ENCODE results near the gene SYTL3.
A peak's percentile ranks its signal among the peaks of the same experiment; 100 is the strongest.
"Not testable (repeated sequence)": the region's sequence is repeated elsewhere in the genome, so short reads cannot be mapped to it uniquely, and the experiment has no call there.

Gene SYTL3

GRCh38 chr6:158647501-158647900 lies 2.4 kb upstream of the SYTL3 start:
- Histone ChIP-seq H3K4me2 (ENCODE audit: low read length) (no peak overlapping the region), H3K9me3 (ENCODE audit: control insufficient read depth, low read length) (no peaks in the 10 kb centered on the region), H3K9ac (no peak overlapping the region), H3K79me2 (no peaks in the 10 kb centered on the region), H3K4me3 (ENCODE audit: low read depth, low read length) (no peak overlapping the region), H3K27me3 (ENCODE audit: control insufficient read depth, insufficient read depth, low read length) (no peaks in the 10 kb centered on the region), H2AFZ (no peak overlapping the region), H3K4me1 (peaks cover 19% of the 10 kb centered on the region), H3K27ac (no peak overlapping the region), H3K36me3 (ENCODE audit: control insufficient read depth, insufficient read depth, low read length) (no peaks in the 10 kb centered on the region)
- TF ChIP-seq, protein P1, sequence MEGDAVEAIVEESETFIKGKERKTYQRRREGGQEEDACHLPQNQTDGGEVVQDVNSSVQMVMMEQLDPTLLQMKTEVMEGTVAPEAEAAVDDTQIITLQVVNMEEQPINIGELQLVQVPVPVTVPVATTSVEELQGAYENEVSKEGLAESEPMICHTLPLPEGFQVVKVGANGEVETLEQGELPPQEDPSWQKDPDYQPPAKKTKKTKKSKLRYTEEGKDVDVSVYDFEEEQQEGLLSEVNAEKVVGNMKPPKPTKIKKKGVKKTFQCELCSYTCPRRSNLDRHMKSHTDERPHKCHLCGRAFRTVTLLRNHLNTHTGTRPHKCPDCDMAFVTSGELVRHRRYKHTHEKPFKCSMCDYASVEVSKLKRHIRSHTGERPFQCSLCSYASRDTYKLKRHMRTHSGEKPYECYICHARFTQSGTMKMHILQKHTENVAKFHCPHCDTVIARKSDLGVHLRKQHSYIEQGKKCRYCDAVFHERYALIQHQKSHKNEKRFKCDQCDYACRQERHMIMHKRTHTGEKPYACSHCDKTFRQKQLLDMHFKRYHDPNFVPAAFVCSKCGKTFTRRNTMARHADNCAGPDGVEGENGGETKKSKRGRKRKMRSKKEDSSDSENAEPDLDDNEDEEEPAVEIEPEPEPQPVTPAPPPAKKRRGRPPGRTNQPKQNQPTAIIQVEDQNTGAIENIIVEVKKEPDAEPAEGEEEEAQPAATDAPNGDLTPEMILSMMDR (IDR thresholded peaks at IDR 0.05), result no peak

DNA sequence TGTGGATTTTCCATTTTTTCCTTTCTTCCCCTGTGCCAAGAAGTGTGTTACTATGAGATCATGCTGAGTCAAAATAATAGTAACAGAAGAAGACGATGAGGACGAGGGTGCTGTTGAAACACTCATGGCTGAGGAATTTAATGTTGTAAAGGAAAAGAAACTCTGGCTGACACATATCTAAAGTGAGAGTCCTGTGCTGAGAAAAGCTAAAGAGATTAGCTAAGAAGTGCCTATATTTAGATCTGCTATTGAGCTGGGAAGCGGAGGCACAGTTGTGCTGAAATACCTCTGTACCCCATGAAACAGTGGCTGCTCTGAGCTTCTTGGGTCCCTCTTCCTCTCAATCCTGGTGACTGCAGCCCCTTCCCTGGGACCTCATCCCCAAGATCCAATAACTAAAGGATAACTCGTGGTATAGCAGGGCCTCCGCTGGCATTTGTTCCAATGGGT lies 1.1 kb upstream of the SYTL3 start:
- H2AFZ ChIP-seq, result no peak overlapping the region
- H3K79me2 ChIP-seq, result no peaks in the 10 kb centered on the region
- peaks cover 9% of the 10 kb centered on the region for H3K4me1 ChIP-seq
- no peaks in the 10 kb centered on the region for H3K36me3 ChIP-seq (ENCODE audit: control insufficient read depth, insufficient read depth, low read length)
- no peak overlapping the region for H3K4me3 ChIP-seq (ENCODE audit: low read depth, low read length)
- no peaks in the 10 kb centered on the region for H3K9me3 ChIP-seq (ENCODE audit: control insufficient read depth, low read length)
- H3K27ac ChIP-seq, result no peak overlapping the region
- H3K27me3 ChIP-seq (ENCODE audit: control insufficient read depth, insufficient read depth, low read length), result no peaks in the 10 kb centered on the region
- no peak overlapping the region for H3K9ac ChIP-seq
- no peak overlapping the region for H3K4me2 ChIP-seq (ENCODE audit: low read length)
- TF ChIP-seq, protein P1 (IDR thresholded peaks at IDR 0.05), result no peak

DNA sequence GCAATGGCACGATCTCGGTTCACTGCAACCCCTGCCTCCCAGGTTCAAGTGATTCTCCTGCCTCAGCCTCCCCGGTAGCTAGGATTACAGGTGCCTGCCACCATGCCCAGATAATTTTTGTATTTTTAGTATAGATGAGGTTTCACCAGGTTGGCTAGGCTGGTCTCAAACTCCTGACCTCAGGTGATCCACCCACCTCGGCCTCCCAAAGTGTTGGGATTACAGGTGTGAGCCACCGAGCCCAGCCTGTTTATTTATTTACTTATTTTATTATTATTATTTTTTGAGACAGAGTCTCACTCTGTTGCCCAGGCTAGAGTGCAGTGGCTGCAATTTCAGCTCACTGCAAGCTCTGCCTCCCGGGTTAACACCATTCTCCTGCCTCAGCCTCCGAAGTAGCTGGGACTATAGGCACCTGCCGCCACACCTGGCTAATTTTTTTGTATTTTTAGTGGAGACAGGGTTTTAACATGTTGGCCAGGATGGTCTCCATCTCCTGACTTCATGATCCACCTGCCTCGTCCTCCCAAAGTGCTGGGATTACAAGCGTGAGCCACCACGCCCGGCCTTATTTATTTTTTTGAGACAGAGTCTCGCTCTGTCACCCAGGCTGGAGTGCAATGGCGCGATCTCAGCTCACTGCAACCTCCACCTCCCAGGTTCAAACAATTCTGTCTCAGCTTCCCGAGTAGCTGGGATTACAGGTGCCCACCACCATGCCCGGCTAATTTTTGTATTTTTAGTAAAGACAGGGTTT lies 2.3 kb downstream of the SYTL3 start:
- not testable (repeated sequence) for H3K27me3 ChIP-seq (ENCODE audit: control insufficient read depth, insufficient read depth, low read length); H2AFZ ChIP-seq; H3K27ac ChIP-seq

GRCh38 chr6:158653577-158654354 lies 3.9 kb downstream of the SYTL3 start:
- H3K36me3 ChIP-seq (ENCODE audit: control insufficient read depth, insufficient read depth, low read length), result no peaks in the 10 kb centered on the region
- H3K27ac ChIP-seq, result peak overlapping the region; percentile 43
- no peaks in the 10 kb centered on the region for H3K27me3 ChIP-seq (ENCODE audit: control insufficient read depth, insufficient read depth, low read length)
- TF ChIP-seq, protein P1 (IDR thresholded peaks at IDR 0.05), result no peak
- no peak overlapping the region for H2AFZ ChIP-seq
- H3K79me2 ChIP-seq, result no peaks in the 10 kb centered on the region
- H3K4me3 ChIP-seq (ENCODE audit: low read depth, low read length), result no peak overlapping the region
- peaks cover 14% of the 10 kb centered on the region for H3K4me1 ChIP-seq
- no peaks in the 10 kb centered on the region for H3K9me3 ChIP-seq (ENCODE audit: control insufficient read depth, low read length)
- no peak overlapping the region for H3K9ac ChIP-seq
- no peak overlapping the region for H3K4me2 ChIP-seq (ENCODE audit: low read length)

More for the DNA sequence above, 2.3 kb downstream of the SYTL3 start:
- H3K4me3 ChIP-seq (ENCODE audit: low read depth, low read length); H3K79me2 ChIP-seq; H3K36me3 ChIP-seq (ENCODE audit: control insufficient read depth, insufficient read depth, low read length); H3K9ac ChIP-seq; H3K4me2 ChIP-seq (ENCODE audit: low read length); H3K9me3 ChIP-seq (ENCODE audit: control insufficient read depth, low read length): not testable (repeated sequence)
- peaks cover 14% of the 10 kb centered on the region for H3K4me1 ChIP-seq

DNA sequence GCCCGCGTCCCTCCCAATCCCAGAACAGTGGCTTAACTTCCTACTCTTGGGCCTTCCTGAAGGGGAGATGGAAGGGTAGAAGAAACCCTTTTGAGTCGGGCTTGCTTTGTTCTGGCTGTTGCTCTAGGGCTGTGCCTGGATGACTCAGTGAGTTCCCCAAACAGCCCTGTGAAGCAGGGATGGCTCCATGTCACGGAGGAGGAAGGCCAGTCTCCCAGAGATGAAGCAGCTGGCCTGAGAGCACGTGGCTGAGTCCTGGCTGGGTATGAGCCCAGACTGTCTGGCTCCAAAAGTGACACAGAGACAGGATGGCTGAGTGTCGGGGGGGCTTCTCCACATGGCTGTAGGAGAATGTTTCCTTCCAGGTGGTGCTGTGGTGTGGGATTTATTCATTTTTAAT lies 4.6 kb downstream of the SYTL3 start:
- H3K9me3 ChIP-seq (ENCODE audit: control insufficient read depth, low read length), result no peaks in the 10 kb centered on the region
- no peaks in the 10 kb centered on the region for H3K79me2 ChIP-seq
- H3K9ac ChIP-seq, result no peak overlapping the region
- H3K27ac ChIP-seq, result peak overlapping the region; percentile 43
- no peaks in the 10 kb centered on the region for H3K36me3 ChIP-seq (ENCODE audit: control insufficient read depth, insufficient read depth, low read length)
- peak overlapping the region; percentile 16 for H2AFZ ChIP-seq
- H3K4me1 ChIP-seq, result peaks cover 14% of the 10 kb centered on the region
- no peak overlapping the region for H3K4me2 ChIP-seq (ENCODE audit: low read length)
- no peaks in the 10 kb centered on the region for H3K27me3 ChIP-seq (ENCODE audit: control insufficient read depth, insufficient read depth, low read length)
- TF ChIP-seq, protein P1 (IDR thresholded peaks at IDR 0.05), result no peak
- no peak overlapping the region for H3K4me3 ChIP-seq (ENCODE audit: low read depth, low read length)
